Endothelial cell of umbilical vein (primary cell): ENCODE data around the gene GMEB2. TPM values are rescaled to one million over a fixed set of nuclear protein-coding genes. Genes with fewer than 3 reads are reported as not detected.

Experiments used
- BruUV-seq: library from RNA; stranded (reverse); fragments of 400-500 nt; replicated peaks from 2 replicates; lab custom pipeline; 2021; lab: Mats Ljungman, UMichigan
- CTCF ChIA-PET: fragments of 300-600, 350-600 bp; sonication (Branson Sonifier 250); formaldehyde crosslinking; loops from one replicate; lab custom pipeline; 2021; ENCODE audit warnings: antibody characterized with exemption, inconsistent platforms; lab: Charles Lee
- POLR2A ChIA-PET: fragments of 300-600, 350-600 bp; sonication (Branson Sonifier 250); formaldehyde crosslinking; loops from one replicate; lab custom pipeline; 2021; ENCODE audit warnings: antibody characterized with exemption, inconsistent platforms; lab: Charles Lee
- DNase-seq: peaks from one replicate; pipeline ENCODE4 v3.0.0-alpha.2; 2011; ENCODE audit warnings: low read depth, low spot score
- FAIRE-seq: peaks from 2 replicates; lab custom pipeline; 2011; peaks lifted over from hg19 to GRCh38; lab: Jason Lieb, UNC
- H2AFZ ChIP-seq: 2 replicates; pipeline ENCODE4 v1.6.0; 2012; ENCODE audit warnings: low read depth, low read length, control low read depth, inconsistent platforms
- H3K27ac ChIP-seq: 2 replicates; pipeline ENCODE4 v1.5.1; 2011; ENCODE audit warnings: low read depth, mild to moderate bottlenecking, control low read depth, low read length, moderate library complexity; ENCODE audit not compliant: insufficient read depth
- H3K27me3 ChIP-seq, 2 experiments: 2 replicates each; pipeline versions ENCODE4 v1.6.0 to v1.6.1; 2011; ENCODE audit warnings: low read length in 2 of 2, mixed read lengths in 1 of 2; ENCODE audit not compliant: control insufficient read depth in 2 of 2, insufficient read depth in 2 of 2
- H3K36me3 ChIP-seq, 2 experiments: 2 replicates in 1 of 2; 3 replicates in 1 of 2; pipeline ENCODE4 v1.5.1; 2011; ENCODE audit warnings: low read length in 2 of 2, mild to moderate bottlenecking in 1 of 2, moderate library complexity in 1 of 2; ENCODE audit not compliant: control insufficient read depth in 2 of 2, insufficient read depth in 2 of 2; ENCODE audit errors: extremely low read depth in 1 of 2
- H3K4me1 ChIP-seq: 3 replicates; pipeline ENCODE4 v1.5.1; 2011; ENCODE audit warnings: mild to moderate bottlenecking, low read length; ENCODE audit not compliant: control insufficient read depth, insufficient read depth; ENCODE audit errors: extremely low read depth
- H3K4me2 ChIP-seq: 2 replicates; pipeline ENCODE4 v1.6.1; 2011; ENCODE audit warnings: low read length, control low read depth, mixed read lengths; ENCODE audit not compliant: insufficient read depth
- H3K4me3 ChIP-seq, 3 experiments: fragments of 200-600 bp in 1 of 3; sonication (generic), shearing (Covaris generic) in 1 of 3; replicated peaks in 1 of 3; 2 replicates each; pipeline ENCODE4 v1.5.1; 2011 to 2016; ENCODE audit warnings: control low read depth in 3 of 3, low read length in 3 of 3, mild to moderate bottlenecking in 2 of 3, inconsistent platforms in 1 of 3, low read depth in 1 of 3, moderate library complexity in 1 of 3; ENCODE audit not compliant: insufficient read depth in 1 of 3
- H3K79me2 ChIP-seq: 2 replicates; pipeline ENCODE4 v1.6.0; 2012; ENCODE audit warnings: low read length, inconsistent platforms; ENCODE audit not compliant: control insufficient read depth, insufficient read depth
- H3K9ac ChIP-seq: replicated peaks from 2 replicates; pipeline ENCODE3; 2011; ENCODE audit warnings: low read length, control low read depth; ENCODE audit not compliant: insufficient read depth; ENCODE audit errors: extremely low read depth
- H3K9me1 ChIP-seq: replicated peaks from 3 replicates; pipeline ENCODE4 v1.6.0; 2011; ENCODE audit warnings: mild to moderate bottlenecking, low read length; ENCODE audit not compliant: control insufficient read depth, insufficient read depth; ENCODE audit errors: extremely low read depth
- H3K9me3 ChIP-seq: replicated peaks from 2 replicates; pipeline ENCODE4 v1.5.1; 2012; ENCODE audit warnings: low read length, inconsistent platforms; ENCODE audit not compliant: control insufficient read depth, insufficient read depth
- H4K20me1 ChIP-seq: replicated peaks from 2 replicates; pipeline ENCODE3; 2011; ENCODE audit warnings: mild to moderate bottlenecking, low read length; ENCODE audit not compliant: control insufficient read depth, insufficient read depth; ENCODE audit errors: extremely low read depth
- CTCF ChIP-seq, 2 donors: IDR thresholded peaks; 1 replicate in 1 of 2; 2 replicates in 1 of 2; pipeline ENCODE4 v1.5.1; 2011; ENCODE audit warnings: low read length in 2 of 2, mild to moderate bottlenecking in 2 of 2, moderate library complexity in 2 of 2, control low read depth in 1 of 2, inconsistent platforms in 1 of 2, low read depth in 1 of 2; ENCODE audit not compliant: insufficient read depth in 1 of 2; ENCODE audit errors: extremely low read depth in 1 of 2
- EZH2 ChIP-seq: IDR thresholded peaks from 2 replicates; pipeline ENCODE4 v1.6.1; 2012; ENCODE audit warnings: borderline replicate concordance, low read depth, mild to moderate bottlenecking, moderate library complexity, low read length, inconsistent platforms; ENCODE audit not compliant: severe bottlenecking
- FOS ChIP-seq: IDR thresholded peaks from 2 replicates; pipeline ENCODE4 v1.6.1; 2011; ENCODE audit warnings: mild to moderate bottlenecking, low read length, moderate library complexity, borderline replicate concordance; ENCODE audit not compliant: insufficient read depth
- GATA2 ChIP-seq: IDR thresholded peaks from 2 replicates; pipeline ENCODE4 v1.7.0; 2011; ENCODE audit warnings: low read depth, mild to moderate bottlenecking, moderate library complexity, mixed read lengths, low read length; ENCODE audit not compliant: insufficient read length, insufficient read depth
- JUN ChIP-seq: IDR thresholded peaks from 2 replicates; pipeline ENCODE4 v1.6.1; 2011; ENCODE audit warnings: borderline replicate concordance, low read depth; ENCODE audit not compliant: insufficient read length, insufficient read depth
- MYC ChIP-seq: IDR thresholded peaks from one replicate; pipeline ENCODE4 v1.6.1; 2011; ENCODE audit warnings: mild to moderate bottlenecking, low read depth, low read length
- POLR2A ChIP-seq: IDR thresholded peaks from 2 replicates; pipeline ENCODE4 v1.6.1; 2012; ENCODE audit warnings: low read depth, mild to moderate bottlenecking, control low read depth, low read length
- POLR2AphosphoS5 ChIP-seq: IDR thresholded peaks from 2 replicates; pipeline ENCODE4 v1.6.1; 2012; ENCODE audit warnings: low read depth, mild to moderate bottlenecking, control low read depth, low read length, moderate library complexity; ENCODE audit not compliant: insufficient read depth
- dilution Hi-C: fragments of 300-500 bp; cut with MboI; formaldehyde crosslinking; loops from one replicate; pipeline ENCODE4 v1.15.0; 2019; ENCODE audit warnings: low sequenced_read_pairs; ENCODE audit not compliant: extremely low pct_ligation_motif_present
- intact Hi-C: fragments of 100-400 bp; cut with micrococcal nuclease; formaldehyde crosslinking; loops from one replicate; pipeline ENCODE4 v1.10.0; 2022
- polyA plus RNA-seq, 4 experiments: library from polyadenylated mRNA; depleted of rRNA in 3 of 4; stranded (reverse) in 3 of 4; unstranded in 1 of 4; fragments of >200 nt; gene quantifications; 2 replicates each; pipeline versions ENCODE4 v1.2.1 to v1.2.3, GENCODE V29; 2011 to 2012; ENCODE audit warnings: missing spikeins in 1 of 4
- total RNA-seq: library from RNA; stranded (reverse); gene quantifications from 2 replicates; pipeline ENCODE4 v1.2.3, GENCODE V29; 2021
- TF ChIP-seq, protein P1 (sequence below): IDR thresholded peaks from 2 replicates; pipeline ENCODE4 v1.6.1; 2011; ENCODE audit not compliant: insufficient read depth, insufficient read length

The GMEB2 gene
- total and polyA plus RNA-seq, 2 donors (not counting 3 experiments of a cell fraction or from before 2014, with no cell fraction given), result 12.7 to 14.1 TPM

- Histone ChIP-seq H3K4me2 (no peak overlapping the region), H3K4me3 (no peak overlapping the region), H3K9ac (no peak overlapping the region), H3K36me3 (peaks cover 0 to 9% of the 10 kb centered on the region in 2 experiments), H3K9me3 (no peaks in the 10 kb centered on the region), H4K20me1 (no peaks in the 10 kb centered on the region), H3K4me1 (no peaks in the 10 kb centered on the region), H3K79me2 (no peaks in the 10 kb centered on the region), H3K9me1 (no peaks in the 10 kb centered on the region), H3K27me3 (no peaks in the 10 kb centered on the region), H3K27ac (no peak overlapping the region), H2AFZ (no peak overlapping the region)
- no peak for DNase-seq
- BruUV-seq, result no TSS peak
- TF ChIP-seq POLR2A (no peak), FOS (no peak), CTCF (IDR thresholded peaks at IDR 0.05; ENCODE audit: extremely low read depth in 1 of 2, insufficient read depth in 1 of 2, low read depth in 1 of 2, low read length in 2 of 2) (no peak), GATA2 (no peak), MYC (no peak), POLR2AphosphoS5 (no peak), JUN (no peak), EZH2 (no peak)
- TF ChIP-seq, protein P1, sequence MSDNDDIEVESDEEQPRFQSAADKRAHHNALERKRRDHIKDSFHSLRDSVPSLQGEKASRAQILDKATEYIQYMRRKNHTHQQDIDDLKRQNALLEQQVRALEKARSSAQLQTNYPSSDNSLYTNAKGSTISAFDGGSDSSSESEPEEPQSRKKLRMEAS, result no peak
- intact Hi-C loops, result no loop called here
- ChIA-PET POLR2A (no interaction called here), CTCF (no interaction called here)
- dilution Hi-C loops, result no loop called here
- FAIRE-seq, result no peak
Observed at GRCh38 chr20:63555661-63556381, 71.1 kb downstream of the GMEB2 start.
